ENCODE results near the gene BAHCC1. TPM values are rescaled to one million over a fixed set of nuclear protein-coding genes. Genes with fewer than 3 reads are reported as not detected.
"Not testable (repeated sequence)": the region's sequence is repeated elsewhere in the genome, so short reads cannot be mapped to it uniquely, and the experiment has no call there.

The BAHCC1 gene
- total and polyA plus RNA-seq, 4 donors = 3.9 to 49.3 (median 19.8) TPM

DNA sequence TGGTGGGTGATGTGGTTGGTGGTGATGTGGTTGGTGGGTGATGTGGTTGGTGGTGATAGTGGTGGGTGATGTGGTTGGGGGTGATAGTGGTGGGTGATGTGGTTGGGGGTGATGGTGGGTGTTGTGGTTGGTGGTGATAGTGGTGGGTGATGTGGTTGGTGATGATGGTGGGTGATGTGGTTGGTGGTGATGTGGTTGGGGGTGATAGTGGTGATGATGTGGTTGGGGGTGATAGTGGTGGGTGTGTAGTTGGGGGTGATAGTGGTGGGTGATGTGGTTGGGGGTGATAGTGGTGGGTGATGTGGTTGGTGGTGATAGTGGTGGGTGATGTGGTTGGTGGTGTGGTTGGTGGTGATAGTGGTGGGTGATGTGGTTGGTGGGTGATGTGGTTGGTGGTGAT lies 29.8 kb downstream of the BAHCC1 start:
- H3K4me3 ChIP-seq (ENCODE audit: low read length in 2 of 2); H3K27ac ChIP-seq (ENCODE audit: low read depth in 1 of 2, low read length in 2 of 2); DNase-seq; ATAC-seq (ENCODE audit: low FRiP score); H3K27me3 ChIP-seq (ENCODE audit: control insufficient read depth in 1 of 2, insufficient read depth in 2 of 2, low read length in 1 of 2); H3K9me3 ChIP-seq (ENCODE audit: control insufficient read depth, low read length); H3K4me1 ChIP-seq (ENCODE audit: control insufficient read depth in 1 of 2, insufficient read depth in 2 of 2, low read length in 2 of 2); H3K36me3 ChIP-seq (ENCODE audit: control insufficient read depth in 1 of 2, insufficient read depth in 2 of 2, low read length in 1 of 2); intact Hi-C loops (cut with DNase I): not testable (repeated sequence)

- DNase-seq; H3K9me3 ChIP-seq (ENCODE audit: control insufficient read depth, low read length); H3K4me1 ChIP-seq (ENCODE audit: control insufficient read depth in 1 of 2, insufficient read depth in 2 of 2, low read length in 2 of 2); H3K36me3 ChIP-seq (ENCODE audit: control insufficient read depth in 1 of 2, insufficient read depth in 2 of 2, low read length in 1 of 2); H3K4me3 ChIP-seq (ENCODE audit: low read length in 2 of 2); intact Hi-C loops (cut with DNase I); H3K27me3 ChIP-seq (ENCODE audit: control insufficient read depth in 1 of 2, insufficient read depth in 2 of 2, low read length in 1 of 2); H3K27ac ChIP-seq (ENCODE audit: low read depth in 1 of 2, low read length in 2 of 2); ATAC-seq (ENCODE audit: low FRiP score): not testable (repeated sequence)
- WGBS, 2 donors = 91 to 95% methylated on average over 4 of the region's 4 CpGs
Measured at GRCh38 chr17:81425716-81426392, 30.6 kb downstream of the BAHCC1 start.

DNA sequence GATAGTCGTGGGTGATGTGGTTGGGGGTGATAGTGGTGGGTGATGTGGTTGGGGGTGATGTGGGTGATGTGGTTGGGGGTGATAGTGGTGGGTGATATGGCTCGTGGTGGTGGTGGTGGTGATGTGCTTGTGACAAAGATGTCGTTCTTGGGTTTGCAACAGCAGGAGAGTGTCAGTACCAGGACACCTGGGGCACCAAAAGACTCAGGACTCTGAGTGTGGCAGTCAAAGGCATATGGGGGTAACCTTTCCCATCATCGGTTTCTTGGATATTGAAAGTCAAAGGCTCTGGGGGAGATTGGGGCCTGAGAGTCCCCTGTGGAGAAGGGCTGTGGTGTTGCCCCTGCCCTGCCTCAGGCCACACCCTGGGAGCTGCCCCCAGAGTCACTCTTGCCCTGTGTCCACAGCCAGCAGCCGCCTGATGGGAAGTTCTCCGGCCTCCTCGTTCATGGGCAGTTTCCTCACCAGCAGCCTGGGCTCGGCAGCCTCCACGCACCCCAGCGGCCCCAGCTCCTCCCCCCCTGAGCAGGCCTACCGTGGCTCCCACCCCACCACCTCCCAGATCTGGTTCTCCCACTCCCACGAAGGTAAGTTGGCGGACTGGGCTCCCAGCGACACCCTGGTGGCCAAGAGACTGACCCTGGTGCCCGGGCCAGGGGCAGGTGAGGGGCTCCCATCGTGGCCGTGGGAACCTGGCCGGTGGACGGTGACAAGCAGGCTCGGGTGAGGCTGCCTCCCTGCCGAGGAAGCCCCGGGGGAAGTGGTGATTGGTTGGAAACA lies 31.3 kb downstream of the BAHCC1 start:
- H3K27me3 ChIP-seq (ENCODE audit: control insufficient read depth in 1 of 2, insufficient read depth in 2 of 2, low read length in 1 of 2) = no peaks in the 10 kb centered on the region
- ATAC-seq (ENCODE audit: low FRiP score) (no peak), DNase-seq (no peak)
- no peak overlapping the region for H3K4me3 ChIP-seq (ENCODE audit: low read length in 2 of 2)
- WGBS, 2 donors = 58 to 67% methylated on average over 21 to 22 of the region's 22 CpGs
- no peaks in the 10 kb centered on the region for H3K9me3 ChIP-seq (ENCODE audit: control insufficient read depth, low read length)
- intact Hi-C loops (cut with DNase I) = no loop called here
- H3K4me1 ChIP-seq (ENCODE audit: control insufficient read depth in 1 of 2, insufficient read depth in 2 of 2, low read length in 2 of 2) = no peaks in the 10 kb centered on the region
- H3K36me3 ChIP-seq (ENCODE audit: control insufficient read depth in 1 of 2, insufficient read depth in 2 of 2, low read length in 1 of 2) = no peaks in the 10 kb centered on the region
- H3K27ac ChIP-seq (ENCODE audit: low read depth in 1 of 2, low read length in 2 of 2) = no peak overlapping the region

- Histone ChIP-seq H3K27me3 (ENCODE audit: control insufficient read depth in 1 of 2, insufficient read depth in 2 of 2, low read length in 1 of 2) (no peaks in the 10 kb centered on the region), H3K27ac (ENCODE audit: low read depth in 1 of 2, low read length in 2 of 2) (peak overlapping the region in 1 of 2 donors; percentile 55), H3K36me3 (ENCODE audit: control insufficient read depth in 1 of 2, insufficient read depth in 2 of 2, low read length in 1 of 2) (no peaks in the 10 kb centered on the region), H3K9me3 (ENCODE audit: control insufficient read depth, low read length) (no peaks in the 10 kb centered on the region), H3K4me3 (ENCODE audit: low read length in 2 of 2) (no peak overlapping the region), H3K4me1 (ENCODE audit: control insufficient read depth in 1 of 2, insufficient read depth in 2 of 2, low read length in 2 of 2) (no peaks in the 10 kb centered on the region)
- ATAC-seq (ENCODE audit: low FRiP score) (no peak), DNase-seq (peak; percentile 81 to 89)
- 9 to 18% methylated on average over 36 to 41 of the region's 41 CpGs for WGBS, 2 donors
- intact Hi-C loops (cut with DNase I) = loop anchor here in 1 of 2 donors (2.0 kb wide), 2 partner anchors 33 to 53 kb away; partner anchors contain the start of gene BAHCC1
Measured at GRCh38 chr17:81427173-81428120, 32.2 kb downstream of the BAHCC1 start.

- no peaks in the 10 kb centered on the region for H3K27me3 ChIP-seq (ENCODE audit: control insufficient read depth in 1 of 2, insufficient read depth in 2 of 2, low read length in 1 of 2)
- H3K4me3 ChIP-seq (ENCODE audit: low read length in 2 of 2) = no peak overlapping the region
- DNase-seq (no peak), ATAC-seq (ENCODE audit: low FRiP score) (peak; percentile 16)
- 5% methylated on average over 8 to 12 of the region's 12 CpGs for WGBS, 2 donors
- H3K27ac ChIP-seq (ENCODE audit: low read depth in 1 of 2, low read length in 2 of 2) = peak overlapping the region in 1 of 2 donors; percentile 55
- no peaks in the 10 kb centered on the region for H3K9me3 ChIP-seq (ENCODE audit: control insufficient read depth, low read length)
- intact Hi-C loops (cut with DNase I) = loop anchor here in 1 of 2 donors (2.0 kb wide), 2 partner anchors 33 to 53 kb away; partner anchors contain the start of gene BAHCC1
- H3K36me3 ChIP-seq (ENCODE audit: control insufficient read depth in 1 of 2, insufficient read depth in 2 of 2, low read length in 1 of 2) = no peaks in the 10 kb centered on the region
- H3K4me1 ChIP-seq (ENCODE audit: control insufficient read depth in 1 of 2, insufficient read depth in 2 of 2, low read length in 2 of 2) = no peaks in the 10 kb centered on the region
Measured at GRCh38 chr17:81428121-81428515, 32.9 kb downstream of the BAHCC1 start.

- Histone ChIP-seq H3K4me3 (ENCODE audit: low read length in 2 of 2) (no peak overlapping the region), H3K9me3 (ENCODE audit: control insufficient read depth, low read length) (no peaks in the 10 kb centered on the region), H3K27me3 (ENCODE audit: control insufficient read depth in 1 of 2, insufficient read depth in 2 of 2, low read length in 1 of 2) (no peaks in the 10 kb centered on the region), H3K36me3 (ENCODE audit: control insufficient read depth in 1 of 2, insufficient read depth in 2 of 2, low read length in 1 of 2) (no peaks in the 10 kb centered on the region), H3K4me1 (ENCODE audit: control insufficient read depth in 1 of 2, insufficient read depth in 2 of 2, low read length in 2 of 2) (no peaks in the 10 kb centered on the region), H3K27ac (ENCODE audit: low read depth in 1 of 2, low read length in 2 of 2) (no peak overlapping the region)
- intact Hi-C loops (cut with DNase I) = loop anchor here in 1 of 2 donors (2.0 kb wide), 2 partner anchors 34 to 52 kb away; partner anchors contain the start of gene BAHCC1
- 21 to 24% methylated on average over 11 of the region's 11 CpGs for WGBS, 2 donors
- no peak for ATAC-seq (ENCODE audit: low FRiP score)
- DNase-seq = no peak
Measured at GRCh38 chr17:81428516-81428915, 33.3 kb downstream of the BAHCC1 start.

DNA sequence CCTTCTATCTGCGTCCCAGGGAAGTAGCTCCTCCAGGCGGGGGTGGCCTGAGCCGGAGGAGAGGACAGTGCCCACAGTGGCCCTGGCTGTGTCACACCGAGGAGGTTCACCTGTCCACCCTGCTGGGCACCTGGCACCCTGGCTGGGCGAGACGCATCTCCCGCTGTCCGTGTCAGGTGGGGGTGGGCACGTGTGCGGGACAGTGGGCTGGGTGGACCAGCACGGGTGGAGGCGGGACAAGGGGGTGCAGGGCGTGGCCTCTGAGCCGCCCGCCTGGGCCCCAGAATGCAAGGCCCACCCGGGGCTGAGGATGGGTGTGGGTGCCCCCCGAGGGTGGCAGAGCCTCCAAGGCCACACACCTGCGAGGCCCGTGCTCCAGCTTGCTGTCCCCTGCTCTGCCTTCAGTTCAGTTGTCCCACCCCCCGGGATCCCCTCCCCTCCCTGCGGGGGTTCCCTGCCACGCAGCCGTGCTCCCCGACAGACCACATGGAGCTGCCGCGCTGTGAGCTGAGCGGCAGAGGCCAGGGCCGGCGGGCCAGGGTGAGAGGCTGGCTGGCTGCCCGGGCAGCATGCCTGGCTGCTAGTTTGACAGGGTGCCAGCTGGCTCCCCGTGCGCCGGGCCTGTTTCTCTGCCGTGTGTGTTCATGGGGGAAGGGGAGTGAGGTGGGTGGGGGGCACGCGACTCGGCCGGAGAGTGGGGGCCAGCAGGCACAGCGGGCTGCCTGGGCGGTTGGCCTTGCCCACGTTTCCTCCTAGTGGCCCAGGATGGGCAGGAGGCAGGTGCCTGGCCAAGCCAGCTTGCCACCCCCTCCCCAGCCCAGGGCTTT lies 33.9 kb downstream of the BAHCC1 start:
- 6 to 12% methylated on average over 24 to 41 of the region's 41 CpGs for WGBS, 2 donors
- DNase-seq = peak; percentile 82 to 94

More for the DNA sequence above, 33.9 kb downstream of the BAHCC1 start:
- Histone ChIP-seq H3K4me3 (ENCODE audit: low read length in 2 of 2) (no peak overlapping the region), H3K4me1 (ENCODE audit: control insufficient read depth in 1 of 2, insufficient read depth in 2 of 2, low read length in 2 of 2) (no peaks in the 10 kb centered on the region), H3K36me3 (ENCODE audit: control insufficient read depth in 1 of 2, insufficient read depth in 2 of 2, low read length in 1 of 2) (no peaks in the 10 kb centered on the region), H3K27ac (ENCODE audit: low read depth in 1 of 2, low read length in 2 of 2) (no peak overlapping the region), H3K27me3 (ENCODE audit: control insufficient read depth in 1 of 2, insufficient read depth in 2 of 2, low read length in 1 of 2) (no peaks in the 10 kb centered on the region), H3K9me3 (ENCODE audit: control insufficient read depth, low read length) (no peaks in the 10 kb centered on the region)
- peak; percentile 81 for ATAC-seq (ENCODE audit: low FRiP score)
- intact Hi-C loops (cut with DNase I) = loop anchor here in 1 of 2 donors (2.0 kb wide), 2 partner anchors 34 to 52 kb away; partner anchors contain the start of gene BAHCC1
